Measurements from ENCODE around the gene NCKAP5. TPM values are rescaled to one million over a fixed set of nuclear protein-coding genes. Genes with fewer than 3 reads are reported as not detected.

The NCKAP5 gene
- total RNA-seq, 2 donors from 2014 or later = 0.78 to 2.6 TPM

DNA sequence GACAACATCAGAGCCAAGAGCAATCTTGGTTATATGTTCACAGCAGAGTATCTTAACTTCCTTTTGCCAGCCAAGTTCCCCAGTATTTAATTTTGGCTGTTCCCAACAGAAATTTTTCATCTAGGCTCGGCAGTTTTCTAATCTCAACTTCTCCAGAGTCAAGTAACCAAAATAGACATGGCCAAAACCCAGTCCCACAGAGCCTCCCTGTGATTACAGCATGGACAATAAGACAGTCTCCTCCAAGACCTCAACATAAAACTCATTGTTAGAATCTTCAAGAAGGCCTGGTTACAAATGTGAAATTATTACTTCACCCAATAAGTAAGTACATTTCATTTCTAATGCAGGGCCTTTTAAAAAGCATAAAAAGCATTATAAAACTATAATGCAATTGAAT is 445.7 kb downstream of the NCKAP5 start:
- intact Hi-C loops (cut with DNase I) = no loop called here
- TF ChIP-seq, protein P1, sequence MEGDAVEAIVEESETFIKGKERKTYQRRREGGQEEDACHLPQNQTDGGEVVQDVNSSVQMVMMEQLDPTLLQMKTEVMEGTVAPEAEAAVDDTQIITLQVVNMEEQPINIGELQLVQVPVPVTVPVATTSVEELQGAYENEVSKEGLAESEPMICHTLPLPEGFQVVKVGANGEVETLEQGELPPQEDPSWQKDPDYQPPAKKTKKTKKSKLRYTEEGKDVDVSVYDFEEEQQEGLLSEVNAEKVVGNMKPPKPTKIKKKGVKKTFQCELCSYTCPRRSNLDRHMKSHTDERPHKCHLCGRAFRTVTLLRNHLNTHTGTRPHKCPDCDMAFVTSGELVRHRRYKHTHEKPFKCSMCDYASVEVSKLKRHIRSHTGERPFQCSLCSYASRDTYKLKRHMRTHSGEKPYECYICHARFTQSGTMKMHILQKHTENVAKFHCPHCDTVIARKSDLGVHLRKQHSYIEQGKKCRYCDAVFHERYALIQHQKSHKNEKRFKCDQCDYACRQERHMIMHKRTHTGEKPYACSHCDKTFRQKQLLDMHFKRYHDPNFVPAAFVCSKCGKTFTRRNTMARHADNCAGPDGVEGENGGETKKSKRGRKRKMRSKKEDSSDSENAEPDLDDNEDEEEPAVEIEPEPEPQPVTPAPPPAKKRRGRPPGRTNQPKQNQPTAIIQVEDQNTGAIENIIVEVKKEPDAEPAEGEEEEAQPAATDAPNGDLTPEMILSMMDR (IDR thresholded peaks at IDR 0.05) = no peak
- no peak for TF ChIP-seq POLR2A (IDR thresholded peaks at IDR 0.05)
- no peak for DNase-seq
- no peaks in the 10 kb centered on the region for H3K4me1 ChIP-seq
- H3K4me3 ChIP-seq = no peak overlapping the region
- H3K27me3 ChIP-seq = no peaks in the 10 kb centered on the region
- H3K27ac ChIP-seq = no peak overlapping the region
- no peak for ATAC-seq
- H3K9me3 ChIP-seq = no peaks in the 10 kb centered on the region
- no peaks in the 10 kb centered on the region for H3K36me3 ChIP-seq (replicated peaks in 1 of 2; ENCODE audit: insufficient read depth in 1 of 2, low read depth in 2 of 2)
- 17 to 33% methylated on average over 1 of the region's 1 CpG for WGBS, 2 donors

- Histone ChIP-seq H3K4me3 (no peak overlapping the region), H3K27me3 (no peaks in the 10 kb centered on the region), H3K4me1 (no peaks in the 10 kb centered on the region), H3K27ac (no peak overlapping the region), H3K36me3 (replicated peaks in 1 of 2; ENCODE audit: insufficient read depth in 1 of 2, low read depth in 2 of 2) (no peaks in the 10 kb centered on the region), H3K9me3 (no peaks in the 10 kb centered on the region)
- TF ChIP-seq, protein P1 (IDR thresholded peaks at IDR 0.05) = no peak
- TF ChIP-seq POLR2A (IDR thresholded peaks at IDR 0.05) = no peak
- intact Hi-C loops (cut with DNase I) = no loop called here
- no peak for ATAC-seq
- 68 to 83% methylated on average over 1 of the region's 1 CpG for WGBS, 2 donors
- no peak for DNase-seq
Measured at GRCh38 chr2:133120310-133120709, 448.0 kb downstream of the NCKAP5 start.

DNA sequence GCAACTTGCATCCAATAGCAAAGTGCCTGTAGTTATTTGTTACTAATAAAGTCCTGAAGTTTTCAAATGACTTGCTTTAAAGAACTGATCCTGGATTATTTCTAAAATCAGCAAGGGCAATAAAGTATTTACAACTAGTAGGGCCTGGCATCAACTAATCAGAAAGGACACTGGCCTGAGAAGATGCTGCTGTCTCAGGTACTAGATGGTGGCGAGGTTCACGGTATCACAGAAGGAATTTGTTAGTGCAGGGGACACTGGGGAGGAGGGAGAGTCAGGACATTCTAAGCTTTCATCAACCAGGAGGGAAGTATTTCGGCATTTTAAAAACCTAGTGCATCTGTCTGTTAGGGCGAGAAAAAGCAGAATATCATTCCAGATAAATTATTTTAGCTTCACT is 458.1 kb downstream of the NCKAP5 start:
- no peaks in the 10 kb centered on the region for H3K4me1 ChIP-seq
- H3K4me3 ChIP-seq = no peak overlapping the region
- ATAC-seq (no peak), DNase-seq (no peak)
- TF ChIP-seq, protein P1 (IDR thresholded peaks at IDR 0.05) = no peak
- no peak for TF ChIP-seq POLR2A (IDR thresholded peaks at IDR 0.05)
- H3K27ac ChIP-seq = no peak overlapping the region
- intact Hi-C loops (cut with DNase I) = no loop called here
- H3K27me3 ChIP-seq = no peaks in the 10 kb centered on the region
- 90 to 95% methylated on average over 4 of the region's 4 CpGs for WGBS, 2 donors
- no peaks in the 10 kb centered on the region for H3K9me3 ChIP-seq
- H3K36me3 ChIP-seq (replicated peaks in 1 of 2; ENCODE audit: insufficient read depth in 1 of 2, low read depth in 2 of 2) = no peaks in the 10 kb centered on the region

DNA sequence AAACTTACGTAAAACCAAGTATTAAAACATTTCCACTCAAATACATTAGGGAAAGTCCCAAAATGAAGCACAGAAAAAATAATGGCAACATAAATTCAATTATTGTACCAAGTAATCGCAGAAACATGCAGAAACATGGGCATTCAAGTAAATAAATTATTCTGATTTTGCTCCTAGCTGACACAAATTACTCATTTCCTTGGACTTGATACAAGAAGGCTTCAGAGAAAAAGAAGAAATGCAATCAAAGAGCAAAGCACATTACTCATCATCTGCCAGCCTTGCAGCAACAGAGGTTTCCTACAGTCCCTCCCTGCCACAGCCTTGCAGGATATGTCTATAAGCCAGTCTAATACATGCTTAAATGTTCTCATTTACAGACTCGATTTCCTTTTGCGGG is 458.5 kb downstream of the NCKAP5 start:
- ATAC-seq = no peak
- H3K27ac ChIP-seq = no peak overlapping the region
- no peak for DNase-seq
- H3K9me3 ChIP-seq = no peaks in the 10 kb centered on the region
- H3K27me3 ChIP-seq = no peaks in the 10 kb centered on the region
- H3K4me1 ChIP-seq = no peaks in the 10 kb centered on the region
- 82% methylated on average over 4 of the region's 4 CpGs for WGBS, 2 donors
- TF ChIP-seq, protein P1 (IDR thresholded peaks at IDR 0.05) = no peak
- no peak for TF ChIP-seq POLR2A (IDR thresholded peaks at IDR 0.05)
- intact Hi-C loops (cut with DNase I) = no loop called here
- H3K4me3 ChIP-seq = no peak overlapping the region
- no peaks in the 10 kb centered on the region for H3K36me3 ChIP-seq (replicated peaks in 1 of 2; ENCODE audit: insufficient read depth in 1 of 2, low read depth in 2 of 2)

DNA sequence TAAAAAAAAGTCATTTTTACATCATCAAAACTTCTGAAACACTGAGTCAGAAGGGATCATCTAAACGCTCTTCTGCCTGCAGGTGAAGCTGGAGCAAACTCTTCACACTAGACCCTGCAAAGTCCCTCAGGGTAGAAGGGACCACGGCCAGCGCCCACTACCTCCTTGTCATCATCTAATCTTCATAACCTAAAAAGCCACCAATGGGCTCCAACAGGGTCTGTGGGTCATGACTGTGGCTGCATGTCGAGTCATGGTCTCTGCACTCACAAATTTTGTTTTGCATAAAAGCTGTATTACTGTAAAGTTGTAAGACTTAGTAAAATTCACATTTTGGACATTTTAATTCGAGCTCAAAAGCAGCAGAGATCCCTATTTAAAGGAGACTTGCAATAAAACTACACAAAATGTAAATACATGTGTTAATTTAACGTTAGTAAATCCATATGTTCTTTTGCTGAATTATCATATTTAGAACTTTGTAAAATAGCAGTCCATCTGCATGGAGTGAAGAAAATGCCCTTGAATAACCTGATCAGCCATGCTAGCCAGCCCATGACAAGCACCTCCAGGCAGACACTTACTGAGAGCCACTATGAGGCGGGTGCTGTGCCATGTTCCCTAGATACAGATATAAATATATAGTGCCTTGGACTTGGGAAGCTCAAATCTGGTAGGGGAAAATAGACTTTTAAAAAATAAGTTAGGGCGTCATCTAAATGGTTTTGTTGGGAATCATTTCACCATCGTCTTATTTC is 461.0 kb downstream of the NCKAP5 start:
- no peak for TF ChIP-seq POLR2A (IDR thresholded peaks at IDR 0.05)
- 81 to 82% methylated on average over 9 of the region's 9 CpGs for WGBS, 2 donors
- Histone ChIP-seq H3K36me3 (replicated peaks in 1 of 2; ENCODE audit: insufficient read depth in 1 of 2, low read depth in 2 of 2) (no peaks in the 10 kb centered on the region), H3K27ac (no peak overlapping the region), H3K27me3 (no peaks in the 10 kb centered on the region), H3K4me1 (no peaks in the 10 kb centered on the region), H3K9me3 (no peaks in the 10 kb centered on the region), H3K4me3 (no peak overlapping the region)
- DNase-seq = no peak
- no peak for ATAC-seq
- intact Hi-C loops (cut with DNase I) = no loop called here
